Gastrocnemius medialis (tissue), 4 donors: Measurements from ENCODE around the gene PRPH2. TPM values are rescaled to one million over a fixed set of nuclear protein-coding genes. Genes with fewer than 3 reads are reported as not detected.
A peak's percentile ranks its signal among the peaks of the same experiment; 100 is the strongest.

Experiments used
- ATAC-seq, 2 donors: fragments of 150-250 bp; one replicate each; pipeline ENCODE4 v1.9.1; 2016
- DNase-seq, 2 donors: peaks; one replicate each; pipeline ENCODE4 v3.0.0-alpha.2; 2019
- H3K27ac ChIP-seq, 4 donors: fragments of 200-600 bp; sonication (generic); 1 replicate in 1 of 4; 2 replicates in 3 of 4; pipeline ENCODE4 v1.5.1; 2016 to 2018; ENCODE audit warnings: mild to moderate bottlenecking in 2 of 4, moderate library complexity in 1 of 4
- H3K27me3 ChIP-seq, 3 donors: fragments of 200-600 bp; sonication (generic) in 2 of 3; 1 replicate in 1 of 3; 2 replicates in 2 of 3; pipeline versions ENCODE4 v1.5.1 to v1.6.0; 2016 to 2019; ENCODE audit warnings: mild to moderate bottlenecking in 1 of 3, moderate library complexity in 1 of 3
- H3K36me3 ChIP-seq, 2 donors: fragments of 200-600 bp; sonication (generic) in 1 of 2; one replicate each; pipeline ENCODE4 v1.5.1; 2017 to 2018
- H3K4me1 ChIP-seq, 2 donors: fragments of 200-600 bp; sonication (generic) in 1 of 2; one replicate each; pipeline ENCODE4 v1.5.1; 2016 to 2017; ENCODE audit warnings: mild to moderate bottlenecking in 2 of 2
- H3K4me3 ChIP-seq, 4 donors: fragments of 200-600 bp; sonication (generic) in 3 of 4; 1 replicate in 1 of 4; 2 replicates in 3 of 4; pipeline ENCODE4 v1.5.1; 2016 to 2019; ENCODE audit warnings: mild to moderate bottlenecking in 2 of 4
- H3K9me3 ChIP-seq, 3 donors: fragments of 200-600 bp; sonication (generic) in 2 of 3; 1 replicate in 1 of 3; 2 replicates in 2 of 3; pipeline ENCODE4 v1.5.1; 2016 to 2019
- POLR2A ChIP-seq, 2 donors: fragments of 450-650 bp; IDR thresholded peaks; one replicate each; pipeline ENCODE4 v1.6.1; 2017; ENCODE audit warnings: antibody characterized with exemption in 2 of 2, mild to moderate bottlenecking in 2 of 2, moderate library complexity in 2 of 2
- in situ Hi-C, 4 donors: fragments of 200-750 bp; cut with MboI; loops; one replicate each; pipeline versions ENCODE4 v1.15.0 to v1.8.0; 2017; ENCODE audit warnings: low sequenced_read_pairs in 4 of 4
- intact Hi-C: fragments of 100-400 bp; cut with DNase I; formaldehyde crosslinking; loops from one replicate; pipeline ENCODE4 v1.15.1; 2023; ENCODE audit warnings: low total_unique reads
- total RNA-seq, 4 donors: library from RNA; depleted of rRNA; stranded (reverse); fragments of >200 nt; gene quantifications; one replicate each; pipeline versions ENCODE4 v1.1.0 to v1.2.3, GENCODE V29; 2016
- TF ChIP-seq, protein P1 (sequence below), 5 experiments: fragments of 450-650 bp in 3 of 5; fragments of 200-600 bp in 2 of 5; sonication (generic) in 2 of 5; IDR thresholded peaks in 4 of 5; conservative IDR thresholded peaks in 1 of 5; 1 replicate in 4 of 5; 2 replicates in 1 of 5; pipeline ENCODE4 v1.5.1; 2016 to 2019; ENCODE audit warnings: antibody characterized with exemption in 5 of 5, mild to moderate bottlenecking in 3 of 5, moderate library complexity in 3 of 5

Gene PRPH2
- total RNA-seq, 4 donors from 2014 or later: 0.16 to 3.8 (median 1.8) TPM

- TF ChIP-seq POLR2A (IDR thresholded peaks at IDR 0.05): no peak
- TF ChIP-seq, protein P1, sequence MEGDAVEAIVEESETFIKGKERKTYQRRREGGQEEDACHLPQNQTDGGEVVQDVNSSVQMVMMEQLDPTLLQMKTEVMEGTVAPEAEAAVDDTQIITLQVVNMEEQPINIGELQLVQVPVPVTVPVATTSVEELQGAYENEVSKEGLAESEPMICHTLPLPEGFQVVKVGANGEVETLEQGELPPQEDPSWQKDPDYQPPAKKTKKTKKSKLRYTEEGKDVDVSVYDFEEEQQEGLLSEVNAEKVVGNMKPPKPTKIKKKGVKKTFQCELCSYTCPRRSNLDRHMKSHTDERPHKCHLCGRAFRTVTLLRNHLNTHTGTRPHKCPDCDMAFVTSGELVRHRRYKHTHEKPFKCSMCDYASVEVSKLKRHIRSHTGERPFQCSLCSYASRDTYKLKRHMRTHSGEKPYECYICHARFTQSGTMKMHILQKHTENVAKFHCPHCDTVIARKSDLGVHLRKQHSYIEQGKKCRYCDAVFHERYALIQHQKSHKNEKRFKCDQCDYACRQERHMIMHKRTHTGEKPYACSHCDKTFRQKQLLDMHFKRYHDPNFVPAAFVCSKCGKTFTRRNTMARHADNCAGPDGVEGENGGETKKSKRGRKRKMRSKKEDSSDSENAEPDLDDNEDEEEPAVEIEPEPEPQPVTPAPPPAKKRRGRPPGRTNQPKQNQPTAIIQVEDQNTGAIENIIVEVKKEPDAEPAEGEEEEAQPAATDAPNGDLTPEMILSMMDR (IDR thresholded peaks at IDR 0.05 in 4 of 5, conservative IDR thresholded peaks at IDR 0.05 in 1 of 5): no peak
- in situ Hi-C loops: loop anchor here (5.0 kb wide), 3 partner anchors 62 to 217 kb away; partner anchors contain the start of genes RPL7L1 (in 4 of the 4) and PRPH2 (in 2 of the 4)
- no peaks in the 10 kb centered on the region for H3K9me3 ChIP-seq
- no peak overlapping the region for H3K4me3 ChIP-seq
- peaks cover 6 to 13% of the 10 kb centered on the region in 2 donors for H3K4me1 ChIP-seq
- no peaks in the 10 kb centered on the region for H3K27me3 ChIP-seq
- DNase-seq (no peak), ATAC-seq (no peak)
- peaks cover 0 to 68% of the 10 kb centered on the region in 2 donors for H3K36me3 ChIP-seq
- intact Hi-C loops: loop anchor here (2.0 kb wide), 1 partner anchor 241 kb away; no protein-coding TSS in a partner anchor
- peak overlapping the region in 1 of 4 donors; percentile 49 for H3K27ac ChIP-seq
Measured at GRCh38 chr6:42659806-42660205, 62.6 kb downstream of the PRPH2 start.

DNA sequence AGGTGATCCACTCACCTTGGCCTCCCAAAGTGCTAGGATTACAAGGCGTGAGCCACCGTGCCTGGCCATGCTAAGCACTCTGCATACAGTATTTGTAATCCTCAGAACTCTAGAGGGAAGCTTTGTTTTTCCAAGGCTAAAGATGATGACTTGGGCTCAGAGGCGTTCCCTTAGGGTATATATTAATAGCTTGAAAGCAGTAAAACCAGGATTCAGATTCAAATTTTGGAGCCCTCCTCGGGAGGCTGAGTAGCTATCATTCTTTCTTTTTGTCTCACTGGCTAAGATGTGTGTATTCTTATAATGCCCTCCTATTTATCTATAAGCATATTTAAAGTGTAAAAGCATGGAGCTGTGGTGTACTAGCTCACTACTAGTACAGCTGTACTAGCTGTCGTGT is 68.5 kb downstream of the PRPH2 start:
- Histone ChIP-seq H3K4me1 (no peaks in the 10 kb centered on the region), H3K9me3 (no peaks in the 10 kb centered on the region), H3K36me3 (peaks cover 0 to 86% of the 10 kb centered on the region in 2 donors), H3K4me3 (no peak overlapping the region), H3K27ac (no peak overlapping the region), H3K27me3 (no peaks in the 10 kb centered on the region)
- TF ChIP-seq POLR2A (IDR thresholded peaks at IDR 0.05): no peak
- TF ChIP-seq, protein P1 (IDR thresholded peaks at IDR 0.05 in 4 of 5, conservative IDR thresholded peaks at IDR 0.05 in 1 of 5): no peak
- in situ Hi-C loops: no loop called here
- ATAC-seq (no peak), DNase-seq (no peak)
- intact Hi-C loops: no loop called here

DNA sequence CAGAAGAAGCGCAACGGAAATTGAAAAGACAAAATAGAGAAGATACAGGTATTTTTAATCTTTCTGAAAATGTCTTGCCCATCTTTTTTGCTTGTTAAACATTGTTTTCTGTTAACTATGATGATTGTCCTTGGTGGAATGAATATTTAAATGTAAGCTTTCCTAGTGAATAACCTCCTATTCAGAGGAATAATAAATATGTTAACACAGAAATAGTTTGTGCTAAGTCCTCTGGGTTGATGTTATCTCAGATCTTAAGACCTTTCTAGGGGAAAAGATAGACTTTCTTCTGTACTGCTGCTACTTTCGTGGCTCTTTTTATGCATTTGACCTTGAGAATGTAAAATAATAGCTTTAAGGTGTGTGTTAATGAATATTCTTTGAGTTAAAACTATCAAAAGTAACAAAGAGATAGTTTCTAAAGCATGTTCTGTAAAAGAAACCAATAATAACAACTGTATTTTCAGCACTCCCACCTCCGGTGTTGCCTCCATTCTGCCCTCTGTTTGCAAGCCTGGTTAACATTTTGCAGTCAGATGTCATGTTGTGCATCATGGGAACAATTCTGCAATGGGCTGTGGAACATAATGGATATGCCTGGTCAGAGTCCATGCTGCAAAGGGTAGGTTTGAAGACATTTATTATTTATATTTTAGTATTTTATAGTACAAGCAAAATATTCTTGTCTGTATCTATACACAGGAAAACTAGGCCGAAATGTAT is 70.2 kb downstream of the PRPH2 start:
- no peaks in the 10 kb centered on the region for H3K27me3 ChIP-seq
- ATAC-seq (no peak), DNase-seq (no peak)
- no peak overlapping the region for H3K4me3 ChIP-seq
- peak overlapping the region in 1 of 4 donors; percentile 5 for H3K27ac ChIP-seq
- H3K4me1 ChIP-seq: no peaks in the 10 kb centered on the region
- in situ Hi-C loops: no loop called here
- intact Hi-C loops: no loop called here
- TF ChIP-seq, protein P1 (IDR thresholded peaks at IDR 0.05 in 4 of 5, conservative IDR thresholded peaks at IDR 0.05 in 1 of 5): no peak
- no peak for TF ChIP-seq POLR2A (IDR thresholded peaks at IDR 0.05)
- H3K36me3 ChIP-seq: peaks cover 0 to 86% of the 10 kb centered on the region in 2 donors
- no peaks in the 10 kb centered on the region for H3K9me3 ChIP-seq

Other genes with a start within 250 kb of the PRPH2 start
- gene UBR2, start 158.6 kb downstream of the PRPH2 start, total RNA-seq: 10 to 100 TPM; 40.8 to 46.2 (median 44.7) TPM
- gene TBCC, start 23.5 kb upstream of the PRPH2 start, total RNA-seq: 10 to 100 TPM; 33.2 to 61.8 (median 45.1) TPM
- gene BICRAL, start 59.5 kb upstream of the PRPH2 start, total RNA-seq: 10 to 100 TPM in 2 of 4 donors, 1 to 10 TPM in 2; 7.9 to 10.2 (median 9.7) TPM
- gene RPL7L1, start 157.0 kb upstream of the PRPH2 start, total RNA-seq: 10 to 100 TPM; 59.6 to 87.1 (median 65.2) TPM
- gene PTCRA, start 193.5 kb upstream of the PRPH2 start, total RNA-seq: not detected
- 10 to 100 TPM in 2 of 4 donors, 1 to 10 TPM in 2; 7.1 to 13.5 (median 9.3) TPM for gene CNPY3, start 206.9 kb upstream of the PRPH2 start, total RNA-seq
- 1 to 10 TPM in 1 of 4 donors, under 1 TPM in 2, not detected in 1; 0.42 to 1.1 (median 0.61) TPM for gene GNMT, start 238.2 kb upstream of the PRPH2 start, total RNA-seq